Left renal cortex interstitium (tissue), 4 donors: ENCODE measurements around the gene CCND2. TPM values are rescaled to one million over a fixed set of nuclear protein-coding genes. Genes with fewer than 3 reads are reported as not detected.

Source experiments
- DNase-seq, 4 donors: peaks; one replicate each; pipeline ENCODE4 v3.0.0-alpha.2; 2013; ENCODE audit warnings: low read depth in 4 of 4, low spot score in 2 of 4, missing footprints in 1 of 4
- polyA plus RNA-seq, 4 donors: library from polyadenylated mRNA; unstranded; fragments of 120-200 nt; gene quantifications; one replicate each; pipeline ENCODE4 v1.2.1, GENCODE V29; 2013; ENCODE audit not compliant: insufficient read length in 4 of 4

Gene CCND2
- polyA plus RNA-seq, 4 donors = 47.6 to 65.4 (median 56.9) TPM

DNA sequence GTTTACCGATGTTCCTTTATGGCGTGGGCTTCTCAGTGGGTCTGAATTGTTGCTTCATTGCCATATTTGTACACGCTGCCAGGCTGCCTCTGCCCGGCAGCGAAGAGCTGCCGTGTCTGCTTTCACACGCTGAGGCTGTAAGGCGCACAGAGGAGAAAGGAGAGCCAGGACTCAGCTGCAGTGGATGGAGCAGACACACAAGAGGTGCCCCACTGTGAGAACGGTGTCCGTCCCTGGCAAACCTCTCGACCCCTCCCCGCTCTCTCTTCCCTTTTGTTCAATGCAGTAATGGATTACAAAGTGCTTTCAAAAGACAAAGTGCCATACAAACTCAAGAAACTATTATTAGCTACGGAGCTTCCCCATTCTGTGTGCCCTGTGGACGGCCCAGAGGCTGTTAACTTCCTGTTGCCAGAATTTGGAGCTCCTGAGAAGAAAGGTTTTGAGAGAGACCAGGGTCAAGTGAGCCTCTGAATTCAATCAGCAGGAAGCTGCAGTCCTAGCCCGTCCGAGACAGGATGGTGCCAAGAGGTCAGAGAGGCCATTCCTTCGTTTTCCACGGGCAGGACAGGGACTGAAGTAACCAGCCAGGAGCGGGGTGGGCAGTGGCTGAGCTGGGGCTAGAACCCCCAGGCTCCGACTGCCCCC, 15.8 kb downstream of the CCND2 start:
- no peak for DNase-seq

GRCh38 chr12:4289998-4290790, 16.6 kb downstream of the CCND2 start:
- no peak for DNase-seq

DNA sequence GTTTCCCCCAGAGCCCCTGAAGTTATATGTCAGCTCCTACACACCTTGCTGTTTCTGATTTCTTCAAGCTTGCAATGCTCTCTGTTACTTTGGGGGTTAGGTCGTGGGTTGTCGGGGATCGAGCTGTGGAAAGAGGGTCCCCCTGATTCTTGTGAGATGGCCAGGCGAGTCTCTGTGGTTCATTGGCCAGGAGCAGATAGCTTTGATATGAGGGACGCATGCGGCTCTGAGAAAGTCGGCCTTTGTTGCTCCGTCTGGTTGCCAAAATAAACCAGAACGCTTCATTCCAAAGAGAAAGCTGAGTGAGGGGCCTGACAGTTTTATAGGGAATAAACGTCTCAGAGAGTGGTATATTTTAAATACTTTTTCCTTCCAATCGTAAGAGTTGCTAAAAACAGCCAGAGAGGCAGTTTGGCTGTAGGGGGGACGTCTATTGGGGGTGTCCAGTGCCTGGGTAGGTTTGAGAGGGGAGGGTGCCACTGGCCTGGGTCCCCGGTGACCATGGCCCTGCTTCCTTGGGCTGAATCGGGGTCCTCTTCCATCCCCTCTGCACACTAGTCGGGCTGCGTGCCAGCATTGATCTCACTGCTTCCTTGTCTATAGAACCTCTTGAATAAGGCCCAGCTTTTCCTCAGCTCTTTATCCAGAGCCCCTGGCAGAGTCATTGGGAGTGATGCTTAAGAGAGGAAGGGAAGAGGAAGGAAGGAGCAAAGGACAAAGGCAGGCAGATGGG, 18.9 kb downstream of the CCND2 start:
- no peak for DNase-seq

DNA sequence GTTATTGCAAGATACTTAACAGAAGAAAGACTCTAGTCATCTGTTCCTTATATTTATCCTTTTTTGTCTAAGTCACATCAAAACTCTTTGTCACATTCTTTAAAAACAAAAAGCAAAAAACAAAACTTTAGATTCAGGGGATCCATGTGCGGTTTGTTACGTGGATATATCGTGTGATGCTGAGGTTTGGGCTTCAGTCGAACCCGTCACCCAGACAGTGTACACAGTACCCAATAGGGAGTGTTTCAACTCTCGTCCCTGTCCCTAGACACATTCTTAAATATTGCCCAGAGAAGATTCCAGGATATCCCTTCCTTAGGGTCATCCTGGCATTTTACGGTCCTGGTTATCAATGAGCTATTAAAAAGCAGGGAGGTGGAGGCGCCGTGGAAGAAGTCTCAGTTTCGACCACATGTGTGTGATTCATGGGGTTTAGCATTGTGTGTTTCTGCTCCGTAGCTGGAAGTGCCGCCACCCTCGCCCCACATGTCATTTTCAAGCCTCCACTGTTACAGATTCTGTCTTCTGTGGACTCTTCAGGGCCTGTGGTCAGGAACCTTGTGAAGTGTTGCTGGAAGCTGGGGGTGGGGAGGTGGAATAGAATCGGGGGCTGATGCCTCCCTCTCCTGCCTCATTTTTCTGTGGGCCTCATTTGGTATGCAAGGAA, 19.9 kb downstream of the CCND2 start:
- DNase-seq = no peak

DNA sequence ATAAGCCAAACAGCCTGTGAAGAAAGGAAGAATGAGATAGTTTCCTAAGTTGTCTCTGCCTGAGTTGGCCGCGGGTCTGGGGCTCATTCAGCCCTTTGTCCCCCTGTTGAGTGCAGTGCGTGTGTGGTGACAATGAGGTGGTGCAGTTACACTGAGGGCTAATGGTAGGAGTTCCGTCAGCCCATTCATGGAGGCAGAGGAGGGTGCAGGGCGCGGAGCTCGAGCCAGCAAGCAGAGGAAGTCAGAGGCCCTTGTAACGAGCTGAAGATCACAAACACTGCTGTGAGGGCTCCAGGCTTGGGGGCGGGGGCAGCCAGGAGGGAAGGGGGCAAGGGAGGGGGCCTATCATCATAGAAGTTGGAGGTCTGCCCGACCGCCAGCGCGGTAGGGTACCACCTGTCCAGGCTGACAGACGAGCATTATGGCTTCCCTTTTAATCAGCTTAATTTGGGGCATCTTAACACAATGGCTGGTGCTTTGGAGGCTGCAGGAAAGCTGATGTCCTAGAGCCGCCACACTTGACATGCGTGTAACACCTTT, 20.5 kb downstream of the CCND2 start:
- DNase-seq = no peak

- DNase-seq = no peak
These were observed 23.2 kb downstream of the CCND2 start for GRCh38 chr12:4296751-4297150.

DNA sequence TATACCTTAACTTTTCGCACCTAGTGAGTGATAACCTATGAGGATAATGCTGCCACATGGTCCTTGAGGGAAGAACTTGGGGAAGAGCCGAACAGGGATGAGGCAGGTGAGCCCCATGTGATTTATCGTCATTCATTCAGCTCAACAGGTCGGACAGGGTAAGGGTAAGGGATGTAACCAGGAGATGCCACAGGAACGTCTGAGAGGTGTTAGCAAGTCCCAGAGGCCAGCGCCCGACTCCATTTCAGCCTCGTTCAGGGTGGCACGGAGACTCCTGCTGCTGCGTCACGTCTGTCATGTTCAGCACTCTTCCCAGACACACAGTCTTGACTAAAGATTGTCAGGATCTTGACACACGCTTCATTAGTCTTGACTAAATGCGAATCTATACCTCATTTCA, 24.1 kb downstream of the CCND2 start:
- no peak for DNase-seq

DNA sequence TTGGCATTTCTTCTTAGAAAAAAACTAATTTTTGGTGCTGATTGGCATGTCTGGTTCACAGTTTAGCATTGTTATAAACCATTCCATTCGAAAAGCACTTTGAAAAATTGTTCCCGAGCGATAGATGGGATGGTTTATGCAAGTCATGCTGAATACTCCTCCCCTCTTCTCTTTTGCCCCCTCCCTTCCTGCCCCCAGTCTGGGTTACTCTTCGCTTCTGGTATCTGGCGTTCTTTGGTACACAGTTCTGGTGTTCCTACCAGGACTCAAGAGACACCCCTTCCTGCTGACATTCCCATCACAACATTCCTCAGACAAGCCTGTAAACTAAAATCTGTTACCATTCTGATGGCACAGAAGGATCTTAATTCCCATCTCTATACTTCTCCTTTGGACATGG, 27.3 kb downstream of the CCND2 start:
- DNase-seq = no peak

GRCh38 chr12:4301932-4302501, 28.5 kb downstream of the CCND2 start:
- no peak for DNase-seq

DNA sequence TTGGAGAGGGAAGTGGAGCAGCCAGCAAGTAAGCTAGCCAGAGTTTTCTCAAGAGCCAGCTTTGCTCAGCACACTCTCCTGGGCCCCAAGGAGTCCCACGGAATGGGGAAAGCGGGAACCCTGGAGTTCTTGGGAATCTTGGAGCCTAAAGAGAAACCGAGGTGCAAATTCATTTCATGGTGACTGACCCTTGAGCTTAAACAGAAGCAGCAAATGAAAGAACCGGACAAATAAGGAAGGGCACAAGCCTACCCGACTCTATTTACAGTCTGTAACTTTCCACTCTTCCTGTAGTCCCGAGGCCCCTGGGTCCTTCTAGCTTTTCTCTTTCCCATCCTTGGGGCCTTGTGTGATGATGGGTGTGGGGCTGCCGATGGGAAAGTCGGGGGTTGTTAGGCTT, 29.3 kb downstream of the CCND2 start:
- no peak for DNase-seq

DNA sequence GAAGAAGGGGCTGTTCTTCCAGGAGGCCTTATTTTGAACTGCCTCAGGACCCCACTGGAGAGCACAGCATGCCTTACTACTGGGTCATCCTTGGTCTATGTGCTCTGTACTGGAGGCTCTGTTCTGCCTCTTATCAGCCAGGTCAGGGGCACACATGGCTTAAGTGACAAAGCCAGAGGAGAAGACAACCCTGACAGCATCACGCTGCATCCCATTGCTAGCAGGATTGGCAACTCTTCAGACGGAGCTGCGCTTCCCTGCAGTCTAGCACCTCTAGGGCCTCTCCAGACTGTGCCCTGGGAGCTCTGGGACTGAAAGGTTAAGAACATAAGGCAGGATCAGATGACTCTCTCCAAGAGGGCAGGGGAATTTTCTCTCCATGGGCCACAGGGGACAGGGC, 30.2 kb downstream of the CCND2 start:
- DNase-seq = no peak

GRCh38 chr12:4307593-4308333, 34.2 kb downstream of the CCND2 start:
- peak in 3 of 4 donors; percentile 43 to 78 (median 64) for DNase-seq

DNA sequence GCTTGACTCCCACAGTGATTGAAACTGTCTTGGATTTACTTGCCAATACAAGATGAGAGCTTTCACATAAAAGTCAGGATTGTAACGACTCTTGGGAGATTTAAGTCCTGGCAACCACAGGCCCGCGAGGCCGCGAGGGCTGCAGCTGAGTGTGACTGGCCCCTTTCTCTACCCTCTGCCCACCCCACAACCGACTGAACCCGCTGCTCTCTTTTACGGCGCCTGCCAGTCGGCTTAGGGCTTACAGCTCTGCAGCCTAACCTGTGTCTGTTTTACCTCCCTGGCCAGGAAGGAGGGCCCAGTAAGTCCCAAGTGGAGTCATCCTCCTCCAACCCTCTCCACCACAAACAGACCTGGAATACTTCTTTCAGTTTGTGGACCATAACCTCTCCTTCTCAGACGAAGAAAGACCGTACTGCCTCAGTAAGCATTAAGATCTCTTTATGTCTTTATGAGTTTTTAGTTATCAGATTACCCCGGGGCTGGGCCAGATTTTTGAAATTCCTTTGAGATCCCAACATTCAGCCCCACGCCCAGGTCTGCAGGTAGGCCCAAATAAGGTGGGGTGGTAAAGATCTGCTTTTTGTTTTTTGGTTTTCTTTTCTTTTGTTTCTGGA, 34.9 kb downstream of the CCND2 start:
- DNase-seq = no peak

- DNase-seq = no peak
These were observed 38.2 kb downstream of the CCND2 start for GRCh38 chr12:4311776-4312175.

DNA sequence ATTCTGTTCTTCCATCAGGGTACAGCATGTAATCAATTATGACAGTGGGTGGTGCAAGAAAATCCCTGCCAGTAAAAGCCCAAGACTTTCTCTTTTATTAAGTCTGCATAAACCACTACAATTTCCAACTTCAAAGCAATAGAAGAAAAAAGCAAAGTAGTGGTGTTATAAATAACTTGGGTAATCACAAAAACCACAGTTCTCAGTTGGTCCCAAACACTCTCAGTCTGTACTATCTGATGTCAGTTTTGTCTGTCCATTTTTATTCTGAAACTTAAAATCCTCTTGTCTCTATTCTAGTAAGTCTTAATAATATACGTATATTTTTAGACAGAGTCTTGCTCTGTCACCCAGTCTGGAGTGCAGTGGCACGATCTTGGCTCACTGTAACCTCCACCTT, 38.7 kb downstream of the CCND2 start:
- no peak for DNase-seq

DNA sequence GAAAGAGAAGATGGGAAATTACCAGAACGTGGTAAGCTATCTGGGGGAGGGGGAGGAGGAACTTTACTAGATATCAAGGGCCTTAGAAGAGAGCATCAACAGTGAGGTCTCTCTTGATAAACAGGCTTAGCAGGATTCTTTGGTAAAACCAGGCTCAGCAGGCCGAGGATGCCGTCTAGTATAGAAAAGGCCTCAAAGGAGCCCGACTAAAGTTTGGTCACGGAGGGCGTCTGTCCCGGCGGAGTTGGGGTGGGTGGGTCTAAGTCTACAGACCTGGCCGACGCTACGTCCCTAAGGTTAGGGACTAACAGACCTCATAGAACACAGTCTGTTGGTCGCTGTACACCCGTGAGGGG, 46.9 kb downstream of the CCND2 start:
- DNase-seq = peak in 1 of 4 donors; percentile 31

- peak; percentile 75 to 93 (median 87) for DNase-seq
These were observed 47.5 kb downstream of the CCND2 start, which contains the start of gene TIGAR for GRCh38 chr12:4320853-4321701. Gene TIGAR (plus strand): TSS chr12:4321213. CDS start chr12:4321272, 59 bp downstream.

GRCh38 chr12:4322726-4323125, 49.2 kb downstream of the CCND2 start:
- DNase-seq = no peak
